IPS-15b (cell line): ENCODE measurements around the gene COMMD10.

Experiments
- H3K27me3 ChIP-seq: one replicate; pipeline ENCODE4 v1.6.1; 2013; ENCODE audit warnings: low read length; ENCODE audit not compliant: control insufficient read depth, insufficient read depth
- H3K36me3 ChIP-seq: one replicate; pipeline ENCODE4 v1.6.1; 2013; ENCODE audit warnings: low read length; ENCODE audit not compliant: control insufficient read depth, insufficient read depth
- H3K4me1 ChIP-seq: one replicate; pipeline ENCODE4 v1.6.1; 2013; ENCODE audit warnings: mild to moderate bottlenecking, low read length; ENCODE audit not compliant: control insufficient read depth, insufficient read depth
- H3K4me3 ChIP-seq: one replicate; pipeline ENCODE4 v1.5.1; 2013; ENCODE audit warnings: low read depth, low read length
- H3K9ac ChIP-seq: one replicate; pipeline ENCODE4 v1.6.1; 2013; ENCODE audit warnings: low read depth, mild to moderate bottlenecking, low read length
- H3K9me3 ChIP-seq: one replicate; pipeline ENCODE4 v1.6.1; 2013; ENCODE audit warnings: mild to moderate bottlenecking, low read length; ENCODE audit not compliant: control insufficient read depth, insufficient read depth

The COMMD10 gene

GRCh38 chr5:116297296-116297814 lies 212.5 kb downstream of the COMMD10 start:
- Histone ChIP-seq H3K4me3 (no peak overlapping the region), H3K9me3 (no peaks in the 10 kb centered on the region), H3K9ac (no peak overlapping the region), H3K36me3 (no peaks in the 10 kb centered on the region), H3K27me3 (no peaks in the 10 kb centered on the region), H3K4me1 (peaks cover 4% of the 10 kb centered on the region)

GRCh38 chr5:116299746-116300640 lies 215.2 kb downstream of the COMMD10 start:
- Histone ChIP-seq H3K4me3 (no peak overlapping the region), H3K36me3 (no peaks in the 10 kb centered on the region), H3K27me3 (no peaks in the 10 kb centered on the region), H3K9ac (no peak overlapping the region), H3K4me1 (peaks cover 4% of the 10 kb centered on the region), H3K9me3 (no peaks in the 10 kb centered on the region)

- Histone ChIP-seq H3K36me3 (no peaks in the 10 kb centered on the region), H3K4me1 (peaks cover 4% of the 10 kb centered on the region), H3K9ac (no peak overlapping the region), H3K4me3 (no peak overlapping the region), H3K9me3 (no peaks in the 10 kb centered on the region), H3K27me3 (no peaks in the 10 kb centered on the region)
Observed at GRCh38 chr5:116301110-116301509, 216.3 kb downstream of the COMMD10 start.

GRCh38 chr5:116303340-116303739 lies 218.5 kb downstream of the COMMD10 start:
- no peak overlapping the region for H3K4me3 ChIP-seq
- H3K27me3 ChIP-seq: no peaks in the 10 kb centered on the region
- H3K9me3 ChIP-seq: no peaks in the 10 kb centered on the region
- H3K36me3 ChIP-seq: no peaks in the 10 kb centered on the region
- H3K4me1 ChIP-seq: peaks cover 4% of the 10 kb centered on the region
- H3K9ac ChIP-seq: no peak overlapping the region

GRCh38 chr5:116303810-116304209 lies 219.0 kb downstream of the COMMD10 start:
- no peaks in the 10 kb centered on the region for H3K27me3 ChIP-seq
- H3K4me1 ChIP-seq: peaks cover 4% of the 10 kb centered on the region
- H3K4me3 ChIP-seq: no peak overlapping the region
- no peaks in the 10 kb centered on the region for H3K36me3 ChIP-seq
- H3K9me3 ChIP-seq: no peaks in the 10 kb centered on the region
- no peak overlapping the region for H3K9ac ChIP-seq

- H3K9ac ChIP-seq: no peak overlapping the region
- no peaks in the 10 kb centered on the region for H3K9me3 ChIP-seq
- H3K27me3 ChIP-seq: no peaks in the 10 kb centered on the region
- no peak overlapping the region for H3K4me3 ChIP-seq
- no peaks in the 10 kb centered on the region for H3K36me3 ChIP-seq
- peaks cover 4% of the 10 kb centered on the region for H3K4me1 ChIP-seq
Observed at GRCh38 chr5:116305899-116306298, 221.1 kb downstream of the COMMD10 start.

GRCh38 chr5:116306846-116307245 lies 222.0 kb downstream of the COMMD10 start:
- Histone ChIP-seq H3K9me3 (no peaks in the 10 kb centered on the region), H3K4me3 (no peak overlapping the region), H3K36me3 (no peaks in the 10 kb centered on the region), H3K4me1 (peaks cover 4% of the 10 kb centered on the region), H3K27me3 (no peaks in the 10 kb centered on the region), H3K9ac (no peak overlapping the region)

GRCh38 chr5:116308391-116308790 lies 223.6 kb downstream of the COMMD10 start:
- Histone ChIP-seq H3K9me3 (no peaks in the 10 kb centered on the region), H3K27me3 (no peaks in the 10 kb centered on the region), H3K4me3 (no peak overlapping the region), H3K36me3 (no peaks in the 10 kb centered on the region), H3K9ac (no peak overlapping the region), H3K4me1 (peaks cover 2% of the 10 kb centered on the region)

- no peaks in the 10 kb centered on the region for H3K9me3 ChIP-seq
- no peak overlapping the region for H3K9ac ChIP-seq
- H3K27me3 ChIP-seq: no peaks in the 10 kb centered on the region
- H3K36me3 ChIP-seq: no peaks in the 10 kb centered on the region
- H3K4me1 ChIP-seq: no peaks in the 10 kb centered on the region
- H3K4me3 ChIP-seq: no peak overlapping the region
Observed at GRCh38 chr5:116313366-116313765, 228.5 kb downstream of the COMMD10 start.

GRCh38 chr5:116315531-116315930 lies 230.7 kb downstream of the COMMD10 start:
- H3K4me3 ChIP-seq: no peak overlapping the region
- no peaks in the 10 kb centered on the region for H3K4me1 ChIP-seq
- no peaks in the 10 kb centered on the region for H3K9me3 ChIP-seq
- no peaks in the 10 kb centered on the region for H3K36me3 ChIP-seq
- H3K9ac ChIP-seq: no peak overlapping the region
- H3K27me3 ChIP-seq: no peaks in the 10 kb centered on the region

- no peak overlapping the region for H3K4me3 ChIP-seq
- H3K4me1 ChIP-seq: no peaks in the 10 kb centered on the region
- H3K9me3 ChIP-seq: no peaks in the 10 kb centered on the region
- no peaks in the 10 kb centered on the region for H3K36me3 ChIP-seq
- no peak overlapping the region for H3K9ac ChIP-seq
- no peaks in the 10 kb centered on the region for H3K27me3 ChIP-seq
Observed at GRCh38 chr5:116318091-116318854, 233.4 kb downstream of the COMMD10 start.
